Activated CD4-positive, alpha-beta T cell treated with anti-CD3 and anti-CD28 coated beads for 36 hours (primary cell): ENCODE measurements around the gene C1QTNF2. TPM values are rescaled to one million over a fixed set of nuclear protein-coding genes. Genes with fewer than 3 reads are reported as not detected.

Source experiments
- ATAC-seq: fragments of 200-7000 bp; cut with Tn5 transposase; one replicate; pipeline ENCODE4 v1.10.0; 2021; ENCODE audit warnings: mild to moderate bottlenecking, moderate library complexity
- CTCF ChIA-PET: fragments of 350-600 bp; sonication (Branson Sonifier 250); formaldehyde crosslinking; loops from one replicate; lab custom pipeline; 2021; ENCODE audit warnings: antibody characterized with exemption; lab: Charles Lee
- POLR2A ChIA-PET: fragments of 350-600 bp; sonication (Branson Sonifier 250); formaldehyde crosslinking; loops from one replicate; lab custom pipeline; 2021; ENCODE audit warnings: antibody characterized with exemption, inconsistent platforms; lab: Charles Lee
- DNase-seq: peaks from one replicate; pipeline ENCODE4 v3.0.0-alpha.2; 2020
- H3K27ac Mint-ChIP-seq: one replicate; pipeline ENCODE4 v1.8.0; 2021; ENCODE audit warnings: mixed read lengths
- H3K27me3 Mint-ChIP-seq: one replicate; pipeline ENCODE4 v1.8.0; 2021; ENCODE audit warnings: mixed read lengths
- H3K36me3 Mint-ChIP-seq: one replicate; pipeline ENCODE4 v1.8.0; 2021; ENCODE audit warnings: low read depth, mixed read lengths
- H3K4me1 Mint-ChIP-seq: one replicate; pipeline ENCODE4 v1.8.0; 2021; ENCODE audit warnings: mixed read lengths
- H3K4me3 Mint-ChIP-seq: one replicate; pipeline ENCODE4 v1.8.0; 2021; ENCODE audit warnings: mild to moderate bottlenecking, moderate library complexity, mixed read lengths
- H3K9me3 Mint-ChIP-seq: one replicate; pipeline ENCODE4 v1.8.0; 2021; ENCODE audit warnings: low read depth, mixed read lengths
- intact Hi-C, 2 experiments: fragments of 100-400 bp; cut with DNase I in 1 of 2; cut with micrococcal nuclease in 1 of 2; formaldehyde crosslinking; loops; one replicate each; pipeline versions ENCODE4 v1.14.2 to v1.15.1; 2022 to 2024; cut with DNase I, micrococcal nuclease
- total RNA-seq, 2 experiments: library from RNA; stranded (reverse); gene quantifications; one replicate each; pipeline ENCODE4 v1.2.3, GENCODE V29; 2021

C1QTNF2 gene
- total RNA-seq, 2 experiments from 2014 or later, result not detected

DNA sequence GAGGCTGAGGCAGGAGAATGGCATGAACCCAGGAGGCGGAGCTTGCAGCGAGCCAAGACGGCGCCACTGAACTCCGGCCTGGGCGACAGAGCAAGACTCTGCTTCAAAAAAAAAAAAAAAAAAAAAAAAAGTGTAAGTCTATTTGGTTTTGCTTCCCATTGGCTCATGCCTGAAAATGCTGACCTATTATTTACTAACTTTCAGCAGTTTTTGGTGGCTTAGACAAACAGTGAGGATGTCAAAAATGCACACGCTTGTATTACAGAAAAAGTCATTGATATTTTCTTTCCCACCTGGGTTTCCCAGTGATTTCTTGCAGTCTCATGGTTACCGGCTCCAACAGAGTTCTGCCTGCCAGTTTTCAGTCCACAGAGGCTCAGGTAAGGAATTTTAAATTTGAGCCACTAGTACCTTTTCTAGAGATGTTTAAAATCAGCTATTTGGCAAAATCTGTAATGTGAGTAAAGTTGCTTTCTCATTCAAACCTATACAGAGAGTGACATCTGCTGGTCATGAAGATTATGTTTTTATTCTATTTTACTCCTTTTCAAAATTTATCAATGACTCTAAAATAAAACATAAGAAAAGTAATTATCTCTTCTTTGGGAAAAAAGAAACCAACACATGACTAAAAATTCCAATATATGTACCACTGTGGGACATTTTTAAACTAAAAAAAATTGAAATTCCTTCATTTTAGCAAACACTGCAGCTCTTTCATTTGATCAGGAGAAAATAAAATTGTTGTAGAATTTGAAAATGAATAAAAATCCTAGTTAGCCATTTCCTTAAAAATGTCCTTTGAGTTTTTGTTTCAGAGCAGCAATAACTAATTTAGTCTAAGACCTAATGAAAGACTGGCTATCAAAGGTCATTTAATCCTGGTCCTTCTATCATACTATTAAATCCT, 20.6 kb upstream of the C1QTNF2 start:
- ATAC-seq, result no peak
- DNase-seq, result no peak
- Mint-ChIP-seq H3K4me3 (no peak overlapping the region), H3K4me1 (no peaks in the 10 kb centered on the region), H3K9me3 (peaks cover 13% of the 10 kb centered on the region), H3K36me3 (no peaks in the 10 kb centered on the region), H3K27me3 (no peaks in the 10 kb centered on the region), H3K27ac (no peak overlapping the region)
- CTCF ChIA-PET, result interaction anchor here (0.9 to 2.4 kb wide), 14 partner anchors 11 to 371 kb away, joined by 3 to 10 read pairs (median 4); no protein-coding TSS in a partner anchor
- intact Hi-C loops, result loop anchor here (1.0 to 10.0 kb wide), 5 partner anchors 46 to 946 kb away; no protein-coding TSS in a partner anchor
- POLR2A ChIA-PET, result interaction anchor here (0.7 kb wide), 1 partner anchor 366 kb away, joined by 3 read pairs; no protein-coding TSS in a partner anchor

DNA sequence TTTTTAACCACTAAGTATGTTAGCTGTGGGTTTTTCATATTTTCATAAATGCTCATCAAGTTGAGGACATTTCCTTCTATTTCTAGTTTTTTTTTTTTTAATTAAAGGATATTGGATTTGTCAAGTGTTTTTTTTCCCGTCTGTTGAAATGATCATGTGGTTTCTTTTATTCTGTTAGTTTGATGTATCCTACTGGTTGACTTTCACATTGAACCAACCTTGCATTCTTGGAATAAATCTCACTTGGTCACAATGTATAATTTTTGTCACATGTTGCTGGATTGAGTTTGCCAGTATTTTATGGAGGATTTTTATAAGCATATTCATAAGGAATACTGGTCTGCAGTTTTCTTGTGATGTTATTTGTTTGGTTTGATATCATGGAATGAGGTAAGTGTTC, 17.0 kb upstream of the C1QTNF2 start:
- Mint-ChIP-seq H3K4me3 (no peak overlapping the region), H3K36me3 (no peaks in the 10 kb centered on the region), H3K9me3 (peaks cover 13% of the 10 kb centered on the region), H3K27ac (no peak overlapping the region), H3K4me1 (no peaks in the 10 kb centered on the region), H3K27me3 (no peaks in the 10 kb centered on the region)
- intact Hi-C loops, result no loop called here
- ChIA-PET CTCF (no interaction called here), POLR2A (no interaction called here)
- DNase-seq (no peak), ATAC-seq (no peak)

DNA sequence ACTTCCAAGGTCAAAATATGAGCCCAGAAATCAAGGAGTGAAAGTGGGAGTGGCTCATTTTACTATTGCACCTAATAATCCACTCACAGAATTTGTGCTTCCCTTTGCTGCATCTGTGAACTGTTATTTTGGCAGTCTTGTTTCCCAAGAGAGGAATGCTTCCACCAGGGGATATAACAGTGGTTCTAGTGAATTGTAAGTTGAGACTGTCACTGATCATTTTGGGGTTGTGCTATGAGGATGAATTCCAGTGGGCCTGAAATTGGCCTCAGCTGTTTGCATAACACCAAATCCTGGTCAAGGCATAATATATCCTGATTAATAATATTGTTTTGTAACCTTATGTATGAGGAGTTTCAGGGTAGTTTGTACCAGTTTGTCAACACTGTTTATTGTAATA, 15.1 kb upstream of the C1QTNF2 start:
- Mint-ChIP-seq H3K27me3 (no peaks in the 10 kb centered on the region), H3K27ac (no peak overlapping the region), H3K9me3 (peaks cover 13% of the 10 kb centered on the region), H3K36me3 (no peaks in the 10 kb centered on the region), H3K4me1 (no peaks in the 10 kb centered on the region), H3K4me3 (no peak overlapping the region)
- POLR2A ChIA-PET, result no interaction called here
- ATAC-seq, result no peak
- intact Hi-C loops, result no loop called here
- DNase-seq, result no peak
- CTCF ChIA-PET, result interaction anchor here (1.0 kb wide), 1 partner anchor 40 kb away, joined by 3 read pairs; no protein-coding TSS in a partner anchor

GRCh38 chr5:160384681-160385080, 14.3 kb upstream of the C1QTNF2 start:
- Mint-ChIP-seq H3K36me3 (no peaks in the 10 kb centered on the region), H3K4me1 (no peaks in the 10 kb centered on the region), H3K27ac (no peak overlapping the region), H3K4me3 (no peak overlapping the region), H3K27me3 (no peaks in the 10 kb centered on the region), H3K9me3 (peaks cover 13% of the 10 kb centered on the region)
- CTCF ChIA-PET, result interaction anchor here (0.6 kb wide), 1 partner anchor 1774 kb away, joined by 3 read pairs; no protein-coding TSS in a partner anchor
- POLR2A ChIA-PET, result no interaction called here
- ATAC-seq (no peak), DNase-seq (no peak)
- intact Hi-C loops, result no loop called here

DNA sequence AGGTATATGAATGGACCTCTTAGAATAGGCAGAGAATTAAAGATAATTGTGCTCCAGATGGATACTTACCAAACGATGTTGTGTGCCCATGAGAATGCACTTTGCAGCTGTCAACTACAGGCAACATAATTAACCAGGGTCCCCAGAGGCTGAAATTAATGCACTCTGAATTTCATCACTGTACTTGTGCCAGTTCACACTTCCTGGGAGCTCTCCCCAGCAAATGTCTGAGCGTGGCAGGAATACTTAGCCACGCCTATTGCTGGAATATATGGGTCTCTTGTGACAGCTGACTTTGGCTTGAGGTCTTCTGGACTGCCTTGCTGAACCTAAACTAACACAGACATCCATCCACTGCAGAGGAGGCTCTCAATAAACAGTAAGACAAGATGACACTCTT, 11.9 kb upstream of the C1QTNF2 start:
- ATAC-seq, result no peak
- intact Hi-C loops, result no loop called here
- H3K27ac Mint-ChIP-seq, result no peak overlapping the region
- no peak overlapping the region for H3K4me3 Mint-ChIP-seq
- ChIA-PET CTCF (no interaction called here), POLR2A (no interaction called here)
- no peak for DNase-seq
- peaks cover 2% of the 10 kb centered on the region for H3K9me3 Mint-ChIP-seq
- peaks cover 3% of the 10 kb centered on the region for H3K27me3 Mint-ChIP-seq
- no peaks in the 10 kb centered on the region for H3K4me1 Mint-ChIP-seq
- no peaks in the 10 kb centered on the region for H3K36me3 Mint-ChIP-seq

DNA sequence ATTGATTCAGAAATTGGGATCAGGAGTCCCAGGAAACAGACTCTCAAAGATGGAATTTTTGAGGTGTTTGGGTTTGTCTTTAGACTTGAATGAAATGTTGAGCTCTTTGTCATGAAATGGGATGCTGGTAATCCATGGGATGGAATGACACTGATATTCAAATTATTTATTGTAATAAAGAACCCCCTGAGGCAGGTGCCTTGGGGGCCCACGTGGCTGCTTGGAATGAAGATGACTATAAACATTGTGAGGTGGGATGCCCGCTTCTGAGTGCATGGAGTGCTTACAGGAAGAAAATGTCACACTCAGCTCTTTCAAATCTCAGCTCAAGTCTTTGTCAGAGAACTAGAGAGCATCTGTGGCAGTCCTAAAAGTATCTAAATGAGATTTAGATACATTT, 9.6 kb upstream of the C1QTNF2 start:
- Mint-ChIP-seq H3K36me3 (no peaks in the 10 kb centered on the region), H3K27ac (no peak overlapping the region), H3K27me3 (peaks cover 14% of the 10 kb centered on the region), H3K9me3 (no peaks in the 10 kb centered on the region), H3K4me1 (no peaks in the 10 kb centered on the region), H3K4me3 (no peak overlapping the region)
- POLR2A ChIA-PET, result no interaction called here
- ATAC-seq, result no peak
- CTCF ChIA-PET, result interaction anchor here (0.8 to 1.5 kb wide), 3 partner anchors 9 to 13 kb away, joined by 3 to 7 read pairs (median 5); no protein-coding TSS in a partner anchor
- DNase-seq, result no peak
- intact Hi-C loops, result no loop called here

DNA sequence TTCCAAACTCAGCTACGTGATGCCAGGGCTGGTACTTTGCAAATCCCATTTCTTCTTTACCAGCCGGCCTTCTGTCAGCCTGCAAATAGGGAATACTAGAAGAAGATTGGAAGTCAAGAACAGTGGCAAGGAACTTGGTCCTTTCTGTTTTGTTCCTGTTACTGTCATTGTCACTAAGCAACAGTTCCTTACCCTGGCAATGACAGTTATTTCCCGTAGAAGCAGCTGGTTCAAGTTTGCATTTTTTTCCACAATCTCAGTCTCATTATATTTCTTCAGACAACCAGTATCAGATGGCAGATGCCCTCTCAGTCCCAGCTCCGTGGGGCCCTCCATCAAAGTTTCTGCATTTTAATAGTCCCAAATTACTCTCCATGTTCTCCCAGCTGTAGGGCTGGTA, 9.1 kb upstream of the C1QTNF2 start:
- Mint-ChIP-seq H3K4me3 (no peak overlapping the region), H3K36me3 (no peaks in the 10 kb centered on the region), H3K9me3 (no peaks in the 10 kb centered on the region), H3K4me1 (no peaks in the 10 kb centered on the region), H3K27ac (no peak overlapping the region), H3K27me3 (peaks cover 19% of the 10 kb centered on the region)
- CTCF ChIA-PET, result interaction anchor here (0.8 to 1.5 kb wide), 4 partner anchors 8 to 14 kb away, joined by 3 to 7 read pairs (median 4); no protein-coding TSS in a partner anchor
- intact Hi-C loops, result no loop called here
- ATAC-seq, result no peak
- no peak for DNase-seq
- POLR2A ChIA-PET, result no interaction called here

GRCh38 chr5:160378330-160378729, 7.9 kb upstream of the C1QTNF2 start:
- ATAC-seq (no peak), DNase-seq (no peak)
- Mint-ChIP-seq H3K9me3 (no peaks in the 10 kb centered on the region), H3K4me3 (no peak overlapping the region), H3K27ac (no peak overlapping the region), H3K36me3 (no peaks in the 10 kb centered on the region), H3K4me1 (no peaks in the 10 kb centered on the region), H3K27me3 (peaks cover 25% of the 10 kb centered on the region)
- intact Hi-C loops, result no loop called here
- POLR2A ChIA-PET, result interaction anchor here (0.6 kb wide), 1 partner anchor 194 kb away, joined by 6 read pairs; no protein-coding TSS in a partner anchor
- CTCF ChIA-PET, result interaction anchor here (0.6 to 1.4 kb wide), 2 partner anchors 33 to 60 kb away, joined by 3 read pairs; no protein-coding TSS in a partner anchor

GRCh38 chr5:160377651-160378050, 7.2 kb upstream of the C1QTNF2 start:
- no peak overlapping the region for H3K27ac Mint-ChIP-seq
- no peaks in the 10 kb centered on the region for H3K36me3 Mint-ChIP-seq
- DNase-seq, result no peak
- intact Hi-C loops, result no loop called here
- peaks cover 30% of the 10 kb centered on the region for H3K27me3 Mint-ChIP-seq
- ATAC-seq, result no peak
- no peak overlapping the region for H3K4me3 Mint-ChIP-seq
- no peaks in the 10 kb centered on the region for H3K4me1 Mint-ChIP-seq
- ChIA-PET CTCF (interaction anchor here (0.6 to 2.4 kb wide), 3 partner anchors 13 to 79 kb away, joined by 3 to 9 read pairs (median 4); no protein-coding TSS in a partner anchor), POLR2A (no interaction called here)
- H3K9me3 Mint-ChIP-seq, result no peaks in the 10 kb centered on the region

GRCh38 chr5:160376416-160376815, 6.0 kb upstream of the C1QTNF2 start:
- Mint-ChIP-seq H3K27me3 (peaks cover 35% of the 10 kb centered on the region), H3K4me1 (no peaks in the 10 kb centered on the region), H3K4me3 (no peak overlapping the region), H3K36me3 (no peaks in the 10 kb centered on the region), H3K9me3 (no peaks in the 10 kb centered on the region), H3K27ac (no peak overlapping the region)
- intact Hi-C loops, result no loop called here
- DNase-seq (no peak), ATAC-seq (no peak)
- ChIA-PET CTCF (interaction anchor here (2.4 kb wide), 1 partner anchor 15 kb away, joined by 9 read pairs; no protein-coding TSS in a partner anchor), POLR2A (interaction anchor here (0.7 kb wide), 1 partner anchor 39 kb away, joined by 10 read pairs; no protein-coding TSS in a partner anchor)

GRCh38 chr5:160375701-160376100, 5.3 kb upstream of the C1QTNF2 start:
- CTCF ChIA-PET, result interaction anchor here (0.6 to 2.4 kb wide), 2 partner anchors 15 to 1330 kb away, joined by 3 to 9 read pairs; no protein-coding TSS in a partner anchor
- no peak for ATAC-seq
- DNase-seq, result no peak
- H3K27ac Mint-ChIP-seq, result no peak overlapping the region
- H3K4me3 Mint-ChIP-seq, result no peak overlapping the region
- no peaks in the 10 kb centered on the region for H3K9me3 Mint-ChIP-seq
- H3K4me1 Mint-ChIP-seq, result peaks cover 3% of the 10 kb centered on the region
- H3K36me3 Mint-ChIP-seq, result no peaks in the 10 kb centered on the region
- POLR2A ChIA-PET, result no interaction called here
- H3K27me3 Mint-ChIP-seq, result peaks cover 42% of the 10 kb centered on the region
- intact Hi-C loops, result no loop called here
